ENCODE measurements around the gene CCDC6.

Gene CCDC6

GRCh38 chr10:59913547-59914237 is 7.3 kb upstream of the CCDC6 start:
- Mint-ChIP-seq H3K4me1 (ENCODE audit: low read depth) (peaks cover 5% of the 10 kb centered on the region), H3K36me3 (no peaks in the 10 kb centered on the region), H3K27ac (no peak overlapping the region), H3K9me3 (ENCODE audit: low read depth) (peaks cover 3% of the 10 kb centered on the region), H3K27me3 (peaks cover 5% of the 10 kb centered on the region), H3K4me3 (no peak overlapping the region)

GRCh38 chr10:59910867-59911266 is 4.5 kb upstream of the CCDC6 start:
- H3K9me3 Mint-ChIP-seq (ENCODE audit: low read depth), result peaks cover 3% of the 10 kb centered on the region

GRCh38 chr10:59909815-59910214 is 3.5 kb upstream of the CCDC6 start:
- Mint-ChIP-seq H3K27ac (peak overlapping the region; percentile 23), H3K4me1 (ENCODE audit: low read depth) (peaks cover 30% of the 10 kb centered on the region), H3K4me3 (no peak overlapping the region)

More at GRCh38 chr10:59910867-59911266, 4.5 kb upstream of the CCDC6 start:
- Mint-ChIP-seq H3K27ac (no peak overlapping the region), H3K4me3 (no peak overlapping the region), H3K27me3 (peaks cover 3% of the 10 kb centered on the region), H3K36me3 (no peaks in the 10 kb centered on the region), H3K4me1 (ENCODE audit: low read depth) (peaks cover 25% of the 10 kb centered on the region)

GRCh38 chr10:59908808-59909143 is 2.4 kb upstream of the CCDC6 start:
- H3K27me3 Mint-ChIP-seq, result peaks cover 3% of the 10 kb centered on the region
- peak overlapping the region; percentile 96 for H3K4me3 Mint-ChIP-seq
- peaks cover 1% of the 10 kb centered on the region for H3K36me3 Mint-ChIP-seq
- H3K4me1 Mint-ChIP-seq (ENCODE audit: low read depth), result peaks cover 40% of the 10 kb centered on the region
- H3K27ac Mint-ChIP-seq, result peak overlapping the region; percentile 94
- H3K9me3 Mint-ChIP-seq (ENCODE audit: low read depth), result peaks cover 1% of the 10 kb centered on the region

More at GRCh38 chr10:59909815-59910214, 3.5 kb upstream of the CCDC6 start:
- Mint-ChIP-seq H3K36me3 (no peaks in the 10 kb centered on the region), H3K27me3 (peaks cover 3% of the 10 kb centered on the region), H3K9me3 (ENCODE audit: low read depth) (peaks cover 3% of the 10 kb centered on the region)

GRCh38 chr10:59907918-59908807 is 1.8 kb upstream of the CCDC6 start:
- Mint-ChIP-seq H3K4me3 (peak overlapping the region; percentile 96), H3K36me3 (peaks cover 3% of the 10 kb centered on the region), H3K4me1 (ENCODE audit: low read depth) (peaks cover 46% of the 10 kb centered on the region), H3K9me3 (ENCODE audit: low read depth) (no peaks in the 10 kb centered on the region), H3K27ac (peak overlapping the region; percentile 94), H3K27me3 (peaks cover 3% of the 10 kb centered on the region)

GRCh38 chr10:59907537-59907917 is 1.2 kb upstream of the CCDC6 start:
- H3K4me3 Mint-ChIP-seq, result peak overlapping the region; percentile 96
- peaks cover 9% of the 10 kb centered on the region for H3K36me3 Mint-ChIP-seq
- peak overlapping the region; percentile 94 for H3K27ac Mint-ChIP-seq
- no peaks in the 10 kb centered on the region for H3K27me3 Mint-ChIP-seq
- H3K9me3 Mint-ChIP-seq (ENCODE audit: low read depth), result no peaks in the 10 kb centered on the region
- peaks cover 52% of the 10 kb centered on the region for H3K4me1 Mint-ChIP-seq (ENCODE audit: low read depth)

- Mint-ChIP-seq H3K4me3 (peak overlapping the region; percentile 96), H3K27me3 (no peaks in the 10 kb centered on the region), H3K9me3 (ENCODE audit: low read depth) (no peaks in the 10 kb centered on the region), H3K4me1 (ENCODE audit: low read depth) (peaks cover 65% of the 10 kb centered on the region), H3K36me3 (peaks cover 9% of the 10 kb centered on the region), H3K27ac (peak overlapping the region; percentile 98)
Observed at GRCh38 chr10:59905731-59906416, 482 bp downstream of the CCDC6 start.

GRCh38 chr10:59905066-59905730 is 1.2 kb downstream of the CCDC6 start:
- Mint-ChIP-seq H3K4me1 (ENCODE audit: low read depth) (peaks cover 70% of the 10 kb centered on the region), H3K27me3 (no peaks in the 10 kb centered on the region), H3K27ac (peak overlapping the region; percentile 98), H3K36me3 (peaks cover 9% of the 10 kb centered on the region), H3K9me3 (ENCODE audit: low read depth) (no peaks in the 10 kb centered on the region), H3K4me3 (peak overlapping the region; percentile 96)

GRCh38 chr10:59904426-59905065 is 1.8 kb downstream of the CCDC6 start:
- Mint-ChIP-seq H3K9me3 (ENCODE audit: low read depth) (no peaks in the 10 kb centered on the region), H3K4me3 (peak overlapping the region; percentile 96), H3K4me1 (ENCODE audit: low read depth) (peaks cover 76% of the 10 kb centered on the region), H3K36me3 (peaks cover 11% of the 10 kb centered on the region), H3K27me3 (no peaks in the 10 kb centered on the region), H3K27ac (peak overlapping the region; percentile 98)

- H3K4me1 Mint-ChIP-seq (ENCODE audit: low read depth), result peaks cover 81% of the 10 kb centered on the region
- H3K27ac Mint-ChIP-seq, result peak overlapping the region; percentile 43
- no peaks in the 10 kb centered on the region for H3K9me3 Mint-ChIP-seq (ENCODE audit: low read depth)
- H3K4me3 Mint-ChIP-seq, result peak overlapping the region; percentile 96
- H3K36me3 Mint-ChIP-seq, result peaks cover 11% of the 10 kb centered on the region
- no peaks in the 10 kb centered on the region for H3K27me3 Mint-ChIP-seq
Observed at GRCh38 chr10:59903871-59904270, 2.5 kb downstream of the CCDC6 start.

- Mint-ChIP-seq H3K4me1 (ENCODE audit: low read depth) (peaks cover 76% of the 10 kb centered on the region), H3K4me3 (no peak overlapping the region), H3K27me3 (no peaks in the 10 kb centered on the region), H3K36me3 (peaks cover 11% of the 10 kb centered on the region), H3K27ac (no peak overlapping the region), H3K9me3 (ENCODE audit: low read depth) (no peaks in the 10 kb centered on the region)
Observed at GRCh38 chr10:59902016-59902415, 4.3 kb downstream of the CCDC6 start.

- no peaks in the 10 kb centered on the region for H3K9me3 Mint-ChIP-seq (ENCODE audit: low read depth)
- no peak overlapping the region for H3K27ac Mint-ChIP-seq
- H3K36me3 Mint-ChIP-seq, result peaks cover 11% of the 10 kb centered on the region
- H3K27me3 Mint-ChIP-seq, result no peaks in the 10 kb centered on the region
- no peak overlapping the region for H3K4me3 Mint-ChIP-seq
- H3K4me1 Mint-ChIP-seq (ENCODE audit: low read depth), result peaks cover 73% of the 10 kb centered on the region
Observed at GRCh38 chr10:59901470-59901869, 4.9 kb downstream of the CCDC6 start.

GRCh38 chr10:59900048-59900727 is 6.2 kb downstream of the CCDC6 start:
- no peaks in the 10 kb centered on the region for H3K9me3 Mint-ChIP-seq (ENCODE audit: low read depth)
- H3K27me3 Mint-ChIP-seq, result no peaks in the 10 kb centered on the region
- H3K4me1 Mint-ChIP-seq (ENCODE audit: low read depth), result peaks cover 79% of the 10 kb centered on the region
- H3K27ac Mint-ChIP-seq, result no peak overlapping the region
- peaks cover 11% of the 10 kb centered on the region for H3K36me3 Mint-ChIP-seq
- peak overlapping the region; percentile 57 for H3K4me3 Mint-ChIP-seq

Measured in activated naive CD8-positive, alpha-beta T cell (primary cell).